NCI-H1048 (cell line): Measurements from ENCODE around the gene MPZL3.

Experiments
- DNase-seq: peaks from one replicate; lab custom pipeline; 2025; lab: John Stamatoyannopoulos, UW

MPZL3 gene

GRCh38 chr11:118232659-118233058 is 19.5 kb downstream of the MPZL3 start:
- no peak for DNase-seq

GRCh38 chr11:118231461-118231860 is 20.7 kb downstream of the MPZL3 start:
- no peak for DNase-seq

GRCh38 chr11:118230088-118230487 is 22.1 kb downstream of the MPZL3 start:
- no peak for DNase-seq

- DNase-seq, result no peak
Measured at GRCh38 chr11:118229274-118229847, 22.8 kb downstream of the MPZL3 start.

DNA sequence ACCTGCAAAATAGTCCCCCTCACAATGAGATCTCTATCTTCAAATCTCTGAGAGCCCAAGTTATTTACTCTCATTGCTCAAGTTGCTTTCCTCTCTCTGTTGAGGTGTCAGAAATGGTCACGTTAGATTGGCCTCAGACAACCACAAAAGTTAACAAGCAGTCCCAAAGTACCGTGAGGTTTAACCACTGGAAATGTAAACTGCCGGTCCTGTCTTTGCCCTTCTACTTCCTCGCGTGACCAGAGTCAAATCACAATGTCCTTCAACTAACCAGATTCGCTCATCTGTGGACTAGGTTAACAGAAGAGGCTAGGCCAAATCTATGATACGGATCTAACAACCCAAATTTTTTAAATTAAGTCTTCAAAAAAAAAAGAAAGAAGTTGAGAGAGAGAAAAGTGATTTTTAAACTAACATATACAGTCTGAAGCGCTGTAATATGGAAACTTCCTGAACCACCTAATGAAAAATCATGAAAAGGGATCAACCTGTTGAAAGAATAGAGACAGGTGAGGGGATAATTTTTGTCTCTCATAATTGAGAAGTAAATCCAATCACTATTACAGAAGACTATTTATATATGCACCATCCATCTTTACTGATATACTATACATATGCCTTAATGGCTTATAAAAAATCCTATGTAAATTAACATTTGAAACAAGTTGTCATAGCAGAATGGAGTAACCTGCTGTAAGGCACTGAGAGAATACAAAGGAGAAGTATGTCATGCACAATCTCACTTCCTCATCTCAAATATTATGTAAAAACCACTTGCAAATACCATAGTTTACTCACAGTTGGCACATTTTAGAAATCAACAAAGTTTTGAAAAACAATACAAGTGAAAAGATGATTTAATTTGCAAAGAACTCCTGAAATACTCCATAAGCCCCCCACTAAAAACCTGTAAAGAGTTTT is 24.0 kb downstream of the MPZL3 start:
- DNase-seq, result no peak

DNA sequence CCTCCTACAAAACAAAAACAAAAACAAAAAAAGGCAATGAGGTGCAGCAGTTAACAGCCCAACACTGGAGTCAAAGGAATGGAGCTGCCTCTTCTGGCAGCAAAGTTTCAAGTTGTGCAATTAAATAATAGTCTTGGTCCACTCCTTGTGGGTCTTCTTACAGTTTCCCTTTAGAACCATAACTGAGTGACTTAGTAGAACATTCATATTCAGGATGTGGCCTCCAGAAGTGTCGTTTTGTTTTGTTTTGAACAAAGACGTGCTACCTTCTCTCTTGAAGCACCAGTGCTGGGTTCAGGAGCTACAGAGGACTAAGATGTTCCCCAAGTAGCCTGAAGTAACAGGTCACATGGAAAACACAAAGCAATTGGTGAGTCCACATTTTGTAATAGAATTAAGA is 25.4 kb downstream of the MPZL3 start:
- no peak for DNase-seq

GRCh38 chr11:118226296-118226695 is 25.9 kb downstream of the MPZL3 start:
- DNase-seq, result no peak

DNA sequence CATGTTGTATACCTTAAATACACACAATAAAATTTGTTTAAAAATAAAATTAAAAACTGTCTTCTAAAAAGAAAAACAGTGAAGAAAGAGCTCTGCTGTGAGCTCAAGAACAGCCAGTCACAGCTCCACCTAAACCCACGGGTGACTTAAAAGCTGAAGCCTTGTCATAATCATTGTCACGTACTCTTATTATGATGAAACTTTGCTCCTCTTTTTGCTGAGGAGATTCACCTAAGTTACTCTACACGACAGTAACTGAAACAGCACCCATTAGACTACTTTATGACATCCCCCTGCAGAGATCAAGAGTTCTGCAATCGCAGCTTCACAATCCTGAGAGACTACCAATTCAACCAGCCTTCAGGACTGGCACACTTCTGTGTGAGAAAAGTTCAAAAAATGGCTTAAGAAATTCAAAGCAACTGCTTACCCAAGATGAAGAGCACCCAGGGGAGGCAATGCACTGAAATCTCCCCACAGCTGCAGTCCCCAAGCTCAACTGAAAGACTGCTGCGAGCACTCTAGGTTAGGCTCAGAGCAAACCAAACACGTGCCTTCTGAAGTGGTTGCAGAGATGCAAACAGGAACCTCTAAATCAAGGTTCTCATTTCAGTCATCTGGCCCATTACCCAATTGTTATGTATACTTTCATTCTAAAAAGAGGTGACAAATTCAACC is 27.5 kb downstream of the MPZL3 start, which contains the start of gene JAML:
TSS of gene JAML (minus strand) at position 501 of the 678 bp plus-strand sequence. CDS start 10,145 bp downstream, outside the sequence.
- DNase-seq, result no peak

DNA sequence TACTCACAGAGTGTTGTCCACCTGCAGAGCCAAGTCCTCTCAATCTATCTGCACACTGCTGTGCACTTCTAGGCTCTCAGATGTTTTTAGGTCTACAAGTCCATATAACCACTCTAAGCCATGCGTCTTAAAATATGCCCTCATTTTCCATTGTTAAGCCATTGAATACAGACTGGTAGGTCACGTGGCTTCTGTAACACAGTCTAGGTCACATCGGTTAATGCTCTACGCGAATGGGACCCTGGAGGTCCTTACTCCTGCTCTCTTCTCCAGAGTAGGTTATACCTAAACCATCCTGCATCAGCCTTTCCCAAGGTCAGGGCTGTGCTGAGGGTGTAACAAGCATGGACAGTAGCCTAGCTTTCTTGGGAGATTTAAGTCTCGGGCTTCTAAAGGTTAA is 28.2 kb downstream of the MPZL3 start:
- no peak for DNase-seq

GRCh38 chr11:118223570-118223969 is 28.6 kb downstream of the MPZL3 start:
- DNase-seq, result no peak

DNA sequence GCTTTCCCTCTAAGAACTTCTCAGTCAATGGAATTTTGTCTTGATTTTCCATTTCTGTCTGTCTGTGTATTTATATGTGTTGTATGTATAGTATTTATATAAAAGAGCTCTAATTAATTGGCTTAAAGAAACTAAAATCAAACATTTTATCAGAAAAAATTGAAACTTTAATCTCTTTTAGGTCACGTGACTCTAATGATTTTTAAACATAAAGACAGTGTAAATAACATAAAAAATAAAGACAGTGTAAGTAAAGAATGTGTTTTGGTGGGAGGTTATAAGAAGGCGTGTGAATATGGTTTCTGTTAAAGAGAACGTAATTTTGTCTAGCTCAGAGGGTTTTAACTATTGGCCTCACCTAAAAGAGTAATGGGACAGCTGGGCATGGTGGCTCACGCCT is 29.7 kb downstream of the MPZL3 start:
- DNase-seq, result no peak

GRCh38 chr11:118221419-118221818 is 30.7 kb downstream of the MPZL3 start:
- no peak for DNase-seq

- DNase-seq, result no peak
Measured at GRCh38 chr11:118219732-118220131, 32.4 kb downstream of the MPZL3 start.

DNA sequence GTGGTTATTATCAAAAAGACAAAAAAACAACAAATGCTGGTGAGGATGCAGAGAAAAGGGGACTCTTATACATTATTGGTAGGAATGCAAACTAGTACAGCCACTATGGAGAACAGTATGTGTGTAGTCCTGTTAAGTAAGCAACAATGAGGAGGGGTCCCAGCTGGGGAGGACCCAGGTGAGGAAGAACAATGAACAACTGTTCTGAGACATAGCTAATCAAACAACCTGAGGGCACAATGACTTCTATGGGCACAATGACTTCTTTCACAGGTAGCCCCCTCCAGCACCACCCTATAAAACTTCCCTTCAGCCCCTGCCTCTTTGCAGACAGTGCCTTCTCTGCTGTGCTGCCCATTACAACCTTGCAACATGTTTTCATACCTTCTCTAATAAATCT is 32.9 kb downstream of the MPZL3 start:
- no peak for DNase-seq

- DNase-seq, result no peak
Measured at GRCh38 chr11:118217575-118217974, 34.6 kb downstream of the MPZL3 start.

GRCh38 chr11:118216621-118217481 is 35.3 kb downstream of the MPZL3 start:
- no peak for DNase-seq

DNA sequence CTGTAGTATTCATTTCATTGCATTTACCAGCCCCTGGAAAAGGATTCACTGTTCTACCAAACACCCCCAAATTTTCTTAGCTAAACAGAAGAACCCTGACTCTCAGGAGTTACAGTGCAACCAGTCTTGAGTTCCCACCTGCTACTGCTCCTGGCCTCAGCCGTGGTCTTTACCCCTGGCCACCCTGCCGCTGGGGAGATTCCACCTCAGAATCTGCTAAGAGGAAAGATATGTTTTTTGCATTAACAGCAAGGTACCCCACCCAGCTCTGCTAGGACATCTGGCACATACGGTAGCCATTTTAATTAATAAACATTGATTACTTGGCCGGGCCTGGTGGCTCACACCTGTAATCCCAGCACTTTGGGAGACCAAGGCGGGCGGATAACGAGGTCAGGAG is 36.4 kb downstream of the MPZL3 start:
- DNase-seq, result no peak

GRCh38 chr11:118215262-118215661 is 36.9 kb downstream of the MPZL3 start:
- no peak for DNase-seq

DNA sequence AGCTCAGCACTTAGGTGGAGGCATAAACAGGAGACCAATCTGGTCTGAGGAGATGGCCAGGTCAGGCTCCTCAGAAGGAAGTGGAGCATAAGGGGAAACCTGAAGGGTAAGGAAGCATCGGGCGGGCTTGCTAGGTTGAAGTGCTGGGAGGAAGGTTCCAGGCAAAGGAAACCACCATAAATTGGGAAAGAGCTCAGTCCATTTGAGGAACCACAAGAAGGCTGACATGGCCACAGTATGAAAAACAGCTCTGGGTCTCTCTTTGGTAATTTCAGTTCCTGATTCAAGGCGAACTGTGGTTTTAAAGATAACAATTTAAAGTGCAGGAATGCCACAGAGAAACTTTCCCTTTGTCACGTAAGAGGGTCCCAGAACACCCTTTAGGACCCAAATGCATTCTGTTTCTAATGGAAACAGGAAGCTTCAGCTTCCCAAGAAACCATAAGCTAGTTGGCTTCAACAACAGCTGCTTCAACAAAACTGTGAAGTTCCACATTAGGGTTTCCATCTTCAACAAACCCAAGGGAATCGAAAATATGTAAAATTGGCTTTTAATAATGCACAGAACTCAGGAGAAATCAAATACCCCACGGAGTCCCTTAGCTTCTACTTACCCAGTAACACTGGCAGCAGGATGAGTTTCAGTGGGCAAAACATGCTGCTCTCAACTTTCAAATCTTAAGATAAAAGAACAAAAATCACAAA is 37.8 kb downstream of the MPZL3 start:
- no peak for DNase-seq

DNA sequence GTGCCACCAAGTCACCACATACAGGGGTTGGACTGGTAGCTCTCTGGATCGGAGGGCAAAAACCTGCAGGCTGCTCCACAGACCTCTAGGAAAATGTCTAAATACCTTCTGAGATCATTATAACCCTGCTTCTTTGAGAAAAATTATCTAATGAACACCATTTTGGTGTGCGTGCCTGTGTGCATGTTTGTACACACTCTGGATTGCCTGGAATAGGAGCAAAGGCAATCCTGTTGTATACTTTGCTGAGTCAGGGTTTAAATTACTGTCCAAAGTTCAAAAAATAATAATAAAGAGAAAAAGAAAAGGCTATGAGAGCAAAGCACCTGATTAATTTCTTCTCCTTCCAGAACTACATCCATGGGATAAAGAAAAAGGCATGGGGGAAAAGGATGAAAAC is 38.4 kb downstream of the MPZL3 start:
- DNase-seq, result no peak

DNA sequence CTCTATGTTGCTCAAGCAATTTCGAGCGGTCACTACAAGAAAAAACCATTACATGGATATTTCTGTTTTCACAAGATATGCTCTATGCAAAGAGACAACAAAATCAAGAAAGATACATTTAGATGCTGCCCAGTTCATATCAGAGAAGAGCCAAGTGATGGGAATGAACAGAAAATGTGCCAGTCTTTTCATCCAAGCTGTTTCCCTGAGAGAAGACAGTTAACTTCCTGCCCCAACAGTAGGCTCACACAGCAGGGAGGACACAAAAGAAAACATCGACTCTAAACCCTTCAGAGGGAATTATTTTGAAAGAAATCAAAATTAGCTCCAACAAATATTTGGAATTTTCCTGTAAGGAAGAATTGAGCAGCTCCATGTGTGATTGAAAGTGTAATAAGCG is 39.0 kb downstream of the MPZL3 start:
- no peak for DNase-seq
